Measurements from ENCODE around the gene HDHD2.

GRCh38 chr18:47191961-47192360 is 41.7 kb upstream of the HDHD2 start:
- TF ChIP-seq POLR2A (IDR thresholded peaks at IDR 0.05), result no peak
- no peak for TF ChIP-seq CTCF (IDR thresholded peaks at IDR 0.05)
- no peak for TF ChIP-seq POLR2AphosphoS5 (IDR thresholded peaks at IDR 0.05; ENCODE audit: insufficient read depth in 1 of 2, low read depth in 1 of 2)
